GM23248 (cell line): ENCODE data around the gene SPDYC. TPM values are rescaled to one million over a fixed set of nuclear protein-coding genes. Genes with fewer than 3 reads are reported as not detected.
A peak's percentile ranks its signal among the peaks of the same experiment; 100 is the strongest.

ENCODE experiments used
- DNase-seq: peaks from one replicate; pipeline ENCODE4 v3.0.0-alpha.2; 2015
- H2AFZ ChIP-seq: fragments of 200-600 bp; sonication (generic); 2 replicates; pipeline ENCODE4 v1.6.1; 2016; ENCODE audit warnings: antibody characterized with exemption
- H3F3A ChIP-seq: fragments of 200-600 bp; sonication (generic); 2 replicates; pipeline ENCODE4 v1.6.1; 2016; ENCODE audit warnings: mild to moderate bottlenecking, antibody characterized with exemption, mixed run types; ENCODE audit not compliant: insufficient read depth
- H3K27ac ChIP-seq: fragments of 200-600 bp; sonication (generic); 2 replicates; pipeline ENCODE4 v1.5.1; 2016; ENCODE audit warnings: mild to moderate bottlenecking
- H3K27me3 ChIP-seq: fragments of 200-600 bp; sonication (generic); replicated peaks from 2 replicates; pipeline ENCODE4 v1.6.1; 2016; ENCODE audit warnings: mild to moderate bottlenecking; ENCODE audit not compliant: insufficient read depth
- H3K36me3 ChIP-seq: fragments of 200-600 bp; sonication (generic); 2 replicates; pipeline ENCODE4 v1.6.1; 2016; ENCODE audit warnings: low read depth, mild to moderate bottlenecking
- H3K4me1 ChIP-seq: fragments of 200-600 bp; sonication (generic); 2 replicates; pipeline ENCODE4 v1.6.1; 2016; ENCODE audit warnings: mild to moderate bottlenecking; ENCODE audit not compliant: insufficient read depth
- H3K4me2 ChIP-seq: fragments of 200-600 bp; sonication (generic); one replicate; pipeline ENCODE4 v1.6.1; 2016; ENCODE audit warnings: mild to moderate bottlenecking; ENCODE audit not compliant: unreplicated experiment
- H3K4me3 ChIP-seq: fragments of 200-600 bp; sonication (generic); 2 replicates; pipeline ENCODE4 v1.5.1; 2016; ENCODE audit warnings: mild to moderate bottlenecking
- H3K79me2 ChIP-seq: fragments of 200-600 bp; sonication (generic); 2 replicates; pipeline ENCODE4 v1.6.1; 2016; ENCODE audit warnings: mild to moderate bottlenecking; ENCODE audit not compliant: insufficient read depth
- H3K9ac ChIP-seq: fragments of 200-600 bp; sonication (generic); 2 replicates; pipeline ENCODE4 v1.6.1; 2016; ENCODE audit warnings: mild to moderate bottlenecking
- H3K9me2 ChIP-seq: fragments of 200-600 bp; sonication (generic); 2 replicates; pipeline ENCODE4 v1.6.1; 2016; ENCODE audit warnings: mixed run types, mild to moderate bottlenecking, moderate library complexity; ENCODE audit not compliant: insufficient read depth
- H3K9me3 ChIP-seq: fragments of 200-600 bp; sonication (generic); one replicate; pipeline ENCODE4 v1.6.1; 2017; ENCODE audit warnings: low read depth
- H4K20me1 ChIP-seq: fragments of 200-600 bp; sonication (generic); 2 replicates; pipeline ENCODE4 v1.6.0; 2016; ENCODE audit not compliant: insufficient read depth
- EZH2 ChIP-seq: fragments of 200-600 bp; sonication (generic); IDR thresholded peaks from 2 replicates; pipeline ENCODE4 v1.6.1; 2018; ENCODE audit warnings: antibody characterized with exemption, mild to moderate bottlenecking; ENCODE audit not compliant: insufficient read depth, poor library complexity, severe bottlenecking
- EZH2phosphoT487 ChIP-seq: fragments of 200-600 bp; sonication (generic); IDR thresholded peaks from 2 replicates; pipeline ENCODE4 v1.6.1; 2018; ENCODE audit warnings: antibody characterized with exemption, moderate library complexity, mild to moderate bottlenecking, low read depth; ENCODE audit not compliant: insufficient read depth
- WGBS, 2 experiments: methylation state at CpG; one replicate each; pipeline ENCODE4 v1.1.6; 2015 to 2017; ENCODE audit warnings: low lambda C conversion rate in 2 of 2, low coverage in 1 of 2; ENCODE audit errors: missing lambda C conversion rate in 2 of 2; 5-methylcytosine and 5-hydroxymethylcytosine counted together
- in situ Hi-C: fragments of 300-500 bp; cut with MboI; formaldehyde crosslinking; loops from 2 replicates; pipeline ENCODE4 v1.15.0; 2020
- polyA plus RNA-seq: library from polyadenylated mRNA; unstranded; fragments of >200 nt; fragmentation: Nextera tagmentation; extraction: Ambion mirVana; gene quantifications from 2 replicates; pipeline ENCODE4 v1.2.1, GENCODE V29; 2016
- total RNA-seq: library from RNA; depleted of rRNA; stranded (reverse); fragments of >200 nt; shearing (Covaris generic); gene quantifications from 2 replicates; pipeline ENCODE4 v1.2.3, GENCODE V29; 2014; rRNA removed

The SPDYC gene, protein sequence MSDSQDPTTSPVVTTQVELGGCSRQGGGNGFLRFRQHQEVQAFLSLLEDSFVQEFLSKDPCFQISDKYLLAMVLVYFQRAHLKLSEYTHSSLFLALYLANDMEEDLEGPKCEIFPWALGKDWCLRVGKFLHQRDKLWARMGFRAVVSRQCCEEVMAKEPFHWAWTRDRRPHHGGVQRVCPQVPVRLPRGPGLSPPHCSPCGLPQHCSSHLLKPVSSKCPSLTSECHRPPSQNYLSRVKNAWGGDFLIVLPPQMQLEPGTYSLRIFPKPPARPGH
- total RNA-seq (not detected in 2 replicates), polyA plus RNA-seq (not detected in 2 replicates)

DNA sequence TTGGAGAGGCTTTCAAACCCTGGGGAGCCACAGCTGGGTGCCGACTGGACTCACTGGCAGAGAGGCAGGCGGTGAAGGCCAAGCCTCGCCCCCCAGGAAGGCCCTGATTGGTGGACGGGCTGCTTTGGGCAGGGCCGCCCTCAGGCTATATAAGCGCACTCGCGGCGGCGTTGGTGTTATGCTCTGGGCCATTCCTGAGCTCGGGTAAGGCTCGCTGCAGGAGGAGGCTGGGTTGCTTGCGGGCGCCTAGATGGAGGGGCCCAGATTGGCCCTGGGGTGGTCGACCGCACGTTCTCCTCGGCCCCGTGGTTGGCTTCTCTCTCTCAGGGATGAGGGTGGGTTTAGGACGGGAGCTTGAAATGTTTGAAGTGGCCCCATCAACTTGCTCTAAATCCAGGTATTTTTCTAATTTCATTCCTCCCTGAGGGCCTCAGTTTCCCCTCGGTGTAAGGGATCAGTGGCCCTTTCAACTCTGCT, at the start of gene SPDYC:
TSS of gene SPDYC (plus strand) at position 176 of the 477 bp plus-strand sequence. CDS start 1,125 bp downstream, outside the sequence.
- Histone ChIP-seq H3K27ac (no peak within 1 kb of the TSS), H3K4me2 (no peak within 1 kb of the TSS)

GRCh38 chr11:65120831-65121230, 49.2 kb upstream of the SPDYC start:
- TF ChIP-seq EZH2phosphoT487 (no peak), EZH2 (no peak)
- in situ Hi-C loops = no loop called here
- Histone ChIP-seq H3K9me2 (no peaks in the 10 kb centered on the region), H2AFZ (no peak overlapping the region), H3K9ac (peak overlapping the region; percentile 96), H3K27ac (peak overlapping the region; percentile 83), H3K4me3 (peak overlapping the region; percentile 92), H4K20me1 (no peaks in the 10 kb centered on the region), H3F3A (peaks cover 40% of the 10 kb centered on the region), H3K4me1 (peaks cover 22% of the 10 kb centered on the region), H3K4me2 (peak overlapping the region; percentile 98), H3K79me2 (peaks cover 75% of the 10 kb centered on the region), H3K27me3 (no peaks in the 10 kb centered on the region), H3K9me3 (no peaks in the 10 kb centered on the region), H3K36me3 (peaks cover 27% of the 10 kb centered on the region)
- DNase-seq = no peak
- WGBS, 2 experiments = 61 to 69% methylated on average over 3 of the region's 3 CpGs

More for the DNA sequence above, at the start of gene SPDYC:
- no peaks in the 10 kb centered on the region for H3K79me2 ChIP-seq
- H3K27me3 ChIP-seq = no peaks in the 10 kb centered on the region
- TF ChIP-seq EZH2phosphoT487 (no peak), EZH2 (no peak)
- no peaks in the 10 kb centered on the region for H3K9me2 ChIP-seq
- peaks cover 3% of the 10 kb centered on the region; the same call in 1 of the 2 replicates for H3K4me1 ChIP-seq
- no peak within 1 kb of the TSS for H3K4me3 ChIP-seq
- H4K20me1 ChIP-seq = no peaks in the 10 kb centered on the region
- in situ Hi-C loops = no loop called here
- H3K36me3 ChIP-seq = no peaks in the 10 kb centered on the region
- WGBS, 2 experiments = 92 to 93% methylated on average over 20 to 21 of the region's 21 CpGs
- H2AFZ ChIP-seq = peak within 1 kb of the TSS; percentile 84
- 0 out of 2 replicates have a peak within 1 kb of the TSS, but pooled peaks have one; percentile 7 for H3K9ac ChIP-seq
- DNase-seq = no peak
- H3F3A ChIP-seq = no peaks in the 10 kb centered on the region
- no peaks in the 10 kb centered on the region for H3K9me3 ChIP-seq

GRCh38 chr11:65121447-65121864, 48.6 kb upstream of the SPDYC start:
- peak; percentile 61 for DNase-seq
- Histone ChIP-seq H3K9me3 (no peaks in the 10 kb centered on the region), H3K79me2 (peaks cover 69% of the 10 kb centered on the region), H3K27me3 (no peaks in the 10 kb centered on the region), H3K4me1 (peaks cover 17% of the 10 kb centered on the region), H3K4me3 (peak overlapping the region; percentile 92), H2AFZ (peak overlapping the region; percentile 27), H3K9me2 (no peaks in the 10 kb centered on the region), H3K36me3 (peaks cover 33% of the 10 kb centered on the region), H3K9ac (peak overlapping the region; percentile 96), H3K4me2 (peak overlapping the region; percentile 98), H4K20me1 (no peaks in the 10 kb centered on the region), H3K27ac (peak overlapping the region; percentile 83), H3F3A (peaks cover 40% of the 10 kb centered on the region)
- in situ Hi-C loops = no loop called here
- WGBS, 2 experiments = 0 to 1% methylated on average over 22 of the region's 22 CpGs
- TF ChIP-seq EZH2phosphoT487 = no peak
- no peak for TF ChIP-seq EZH2

DNA sequence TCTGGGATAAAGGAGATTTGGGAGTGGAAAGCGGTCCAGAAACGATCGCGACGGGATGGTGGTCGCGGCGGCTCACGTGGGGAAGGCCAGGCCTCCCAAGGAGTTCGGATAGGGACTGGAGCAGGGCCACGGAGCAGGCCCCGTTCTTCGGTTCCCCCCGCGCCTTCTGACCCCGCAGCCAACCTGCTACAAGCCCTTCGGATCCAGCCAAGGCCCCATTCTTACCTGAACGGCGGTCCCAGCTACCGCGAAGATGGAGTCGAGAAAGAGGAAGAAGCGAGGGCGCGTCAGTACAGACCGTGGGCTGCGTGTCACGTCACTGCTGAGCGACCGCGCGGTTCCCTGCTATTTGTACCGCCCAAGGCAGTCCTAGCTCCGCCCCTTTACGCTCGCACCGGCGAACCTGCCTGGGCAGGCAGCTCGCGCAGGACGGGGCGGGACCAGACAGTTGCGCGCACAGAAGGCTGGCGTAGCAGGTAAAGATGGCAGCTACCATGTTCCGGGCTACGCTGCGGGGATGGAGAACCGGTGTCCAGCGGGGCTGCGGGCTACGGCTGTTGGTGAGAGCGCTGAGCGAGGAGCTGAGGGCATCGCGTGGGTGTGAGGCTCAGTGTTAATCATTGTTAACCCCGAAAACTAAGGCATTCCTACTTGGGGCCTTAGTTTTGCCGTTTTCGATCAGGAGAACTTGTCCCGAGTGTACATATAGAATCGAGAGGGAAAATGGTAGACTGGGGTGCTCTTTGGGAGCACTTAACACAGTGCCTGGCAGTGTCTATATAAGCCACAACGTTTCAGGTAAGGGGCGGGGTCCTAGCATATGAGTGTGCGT, 48.0 kb upstream of the SPDYC start, which contains the start of the genes FAU and MRPL49:
TSS of gene FAU (minus strand) at position 270 of the 832 bp plus-strand sequence. CDS start 321 bp downstream, outside the sequence.
TSS of gene MRPL49 (plus strand) at position 457 of the 832 bp plus-strand sequence. CDS start at position 483, 26 bp downstream.
- peaks cover 37% of the 10 kb centered on the region for H3K36me3 ChIP-seq
- peak within 1 kb of the TSS; percentile 92 for H3K4me3 ChIP-seq
- 1% methylated on average over 64 of the region's 64 CpGs for WGBS, 2 experiments
- H3K4me1 ChIP-seq = peaks cover 14% of the 10 kb centered on the region
- peak within 1 kb of the TSS; percentile 83 for H3K27ac ChIP-seq
- peak; percentile 99 for DNase-seq
- H3F3A ChIP-seq = peaks cover 44% of the 10 kb centered on the region
- in situ Hi-C loops = no loop called here
- H3K27me3 ChIP-seq = no peaks in the 10 kb centered on the region
- peaks cover 66% of the 10 kb centered on the region for H3K79me2 ChIP-seq
- TF ChIP-seq EZH2phosphoT487 = no peak
- no peak for TF ChIP-seq EZH2
- H2AFZ ChIP-seq = peak within 1 kb of the TSS; percentile 94
- no peaks in the 10 kb centered on the region for H3K9me3 ChIP-seq
- peak within 1 kb of the TSS; percentile 98 for H3K4me2 ChIP-seq
- H3K9ac ChIP-seq = peak within 1 kb of the TSS; percentile 96
- no peaks in the 10 kb centered on the region for H4K20me1 ChIP-seq
- no peaks in the 10 kb centered on the region for H3K9me2 ChIP-seq
